Breast epithelium (tissue), 4 donors: ENCODE data around the gene BNC2. TPM values are rescaled to one million over a fixed set of nuclear protein-coding genes. Genes with fewer than 3 reads are reported as not detected.

Experiments
- DNase-seq, 2 donors: peaks; one replicate each; pipeline ENCODE4 v3.0.0-alpha.2; 2019; ENCODE audit warnings: low spot score in 2 of 2
- H3K27ac ChIP-seq, 2 donors: fragments of 200-600 bp; sonication (generic) in 1 of 2; one replicate each; pipeline ENCODE4 v1.5.1; 2016 to 2019; ENCODE audit warnings: mild to moderate bottlenecking in 1 of 2
- H3K27me3 ChIP-seq, 2 donors: fragments of 200-600 bp; sonication (generic) in 1 of 2; one replicate each; pipeline versions ENCODE4 v1.5.1 to v1.6.0; 2017 to 2019; ENCODE audit warnings: control low read depth in 1 of 2, mild to moderate bottlenecking in 1 of 2
- H3K36me3 ChIP-seq: fragments of 200-600 bp; one replicate; pipeline ENCODE4 v1.5.1; 2019
- H3K4me1 ChIP-seq, 2 donors: fragments of 200-600 bp; sonication (generic); one replicate each; pipeline ENCODE4 v1.5.1; 2016 to 2019; ENCODE audit warnings: control low read depth in 1 of 2
- H3K4me3 ChIP-seq, 3 donors: fragments of 200-600 bp; sonication (generic); 1 replicate in 2 of 3; 2 replicates in 1 of 3; pipeline ENCODE4 v1.5.1; 2016 to 2019; ENCODE audit warnings: mild to moderate bottlenecking in 3 of 3, moderate library complexity in 2 of 3
- H3K9me3 ChIP-seq, 2 donors: fragments of 200-600 bp; sonication (generic) in 1 of 2; one replicate each; pipeline ENCODE4 v1.5.1; 2016 to 2019; ENCODE audit warnings: control low read depth in 1 of 2
- CTCF ChIP-seq, 3 donors: fragments of 450-650 bp; IDR thresholded peaks; one replicate each; pipeline ENCODE4 v1.5.1; 2016 to 2017; ENCODE audit warnings: antibody characterized with exemption in 3 of 3, mild to moderate bottlenecking in 3 of 3, moderate library complexity in 3 of 3
- POLR2A ChIP-seq: fragments of 450-650 bp; IDR thresholded peaks from one replicate; pipeline ENCODE4 v1.6.1; 2016; ENCODE audit warnings: antibody characterized with exemption, mild to moderate bottlenecking, moderate library complexity
- POLR2AphosphoS5 ChIP-seq, 3 donors: sonication (generic); formaldehyde crosslinking; IDR thresholded peaks; one replicate each; pipeline ENCODE4 v1.6.1; 2017; ENCODE audit warnings: antibody characterized with exemption in 3 of 3
- intact Hi-C: fragments of 100-400 bp; cut with DNase I; formaldehyde crosslinking; loops from one replicate; pipeline ENCODE4 v1.15.1; 2023; ENCODE audit warnings: low total_unique reads
- total RNA-seq, 3 donors: library from RNA; depleted of rRNA; stranded (reverse); fragments of >200 nt; gene quantifications; one replicate each; pipeline ENCODE4 v1.1.0, GENCODE V29; 2016

Gene BNC2
- total RNA-seq, 3 donors from 2014 or later = 15.8 to 21.1 (median 17.0) TPM

DNA sequence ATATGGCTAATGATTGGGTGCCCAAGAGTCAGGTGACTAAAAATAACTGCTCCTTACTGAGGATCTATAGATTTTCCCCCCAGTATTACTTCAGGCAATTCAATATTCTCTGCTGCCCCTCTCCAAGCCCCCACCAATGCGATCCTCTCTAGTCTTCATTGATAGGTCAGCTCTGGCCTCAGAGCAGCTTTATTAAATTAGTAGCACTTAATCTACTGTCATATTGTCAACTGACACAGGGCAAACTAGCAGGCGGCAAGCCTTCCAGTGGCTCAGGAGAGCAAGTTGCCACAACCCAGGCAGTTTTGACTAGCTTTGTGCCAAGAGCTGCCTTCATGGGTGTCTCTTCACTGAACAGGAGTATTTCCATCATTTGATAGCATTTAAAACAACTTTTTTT lies 462.9 kb downstream of the BNC2 start:
- H3K9me3 ChIP-seq = no peaks in the 10 kb centered on the region
- H3K27me3 ChIP-seq = no peaks in the 10 kb centered on the region
- no peaks in the 10 kb centered on the region for H3K4me1 ChIP-seq
- intact Hi-C loops = no loop called here
- no peak for DNase-seq
- H3K27ac ChIP-seq = no peak overlapping the region
- H3K4me3 ChIP-seq = no peak overlapping the region
- H3K36me3 ChIP-seq = no peaks in the 10 kb centered on the region
- TF ChIP-seq POLR2A (no peak), CTCF (IDR thresholded peaks at IDR 0.05) (no peak), POLR2AphosphoS5 (IDR thresholded peaks at IDR 0.05) (no peak)

DNA sequence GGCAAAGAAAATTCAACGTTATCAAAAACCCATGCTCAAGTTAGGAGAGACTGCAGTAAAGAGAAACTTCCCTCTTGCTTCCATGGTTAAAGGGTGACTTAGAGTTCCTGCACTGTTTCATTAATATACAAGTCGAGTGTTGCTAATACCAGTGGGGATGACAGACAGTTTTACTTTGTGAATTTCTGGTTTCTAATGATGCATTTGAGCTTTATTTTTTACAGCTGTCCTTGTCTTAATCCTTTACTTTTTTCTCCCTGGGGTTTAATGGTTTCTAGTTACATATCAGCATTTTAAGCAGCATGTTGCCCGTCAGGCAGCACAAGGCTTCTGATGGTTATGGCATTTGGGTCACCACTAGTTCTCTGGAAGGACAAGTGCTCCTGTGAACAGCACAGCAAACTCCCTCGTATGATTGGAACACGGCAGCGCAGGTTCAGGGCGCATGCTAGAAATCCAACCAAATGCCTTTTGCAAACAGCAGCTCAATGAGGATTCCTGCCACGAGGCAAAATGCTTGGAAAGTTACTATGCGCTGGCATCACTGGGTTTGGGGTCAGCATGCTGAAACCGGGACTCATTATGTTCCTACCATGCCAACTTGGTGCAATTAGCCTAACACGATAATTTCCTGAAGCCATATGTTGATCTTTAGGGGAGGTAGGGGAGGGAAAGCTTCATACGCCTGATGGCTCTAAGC lies 463.8 kb downstream of the BNC2 start:
- intact Hi-C loops = no loop called here
- no peaks in the 10 kb centered on the region for H3K9me3 ChIP-seq
- H3K36me3 ChIP-seq = no peaks in the 10 kb centered on the region
- no peak overlapping the region for H3K4me3 ChIP-seq
- H3K4me1 ChIP-seq = no peaks in the 10 kb centered on the region
- TF ChIP-seq POLR2A = no peak
- no peak for TF ChIP-seq CTCF (IDR thresholded peaks at IDR 0.05)
- TF ChIP-seq POLR2AphosphoS5 (IDR thresholded peaks at IDR 0.05) = no peak
- H3K27me3 ChIP-seq = no peaks in the 10 kb centered on the region
- DNase-seq = no peak
- no peak overlapping the region for H3K27ac ChIP-seq

- no peak for TF ChIP-seq POLR2AphosphoS5 (IDR thresholded peaks at IDR 0.05)
- no peak for TF ChIP-seq CTCF (IDR thresholded peaks at IDR 0.05)
- no peak for TF ChIP-seq POLR2A
- Histone ChIP-seq H3K27me3 (no peaks in the 10 kb centered on the region), H3K4me1 (no peaks in the 10 kb centered on the region), H3K4me3 (no peak overlapping the region), H3K9me3 (no peaks in the 10 kb centered on the region), H3K27ac (no peak overlapping the region), H3K36me3 (no peaks in the 10 kb centered on the region)
- intact Hi-C loops = no loop called here
- no peak for DNase-seq
These were observed 465.0 kb downstream of the BNC2 start for GRCh38 chr9:16405421-16405820.

- no peaks in the 10 kb centered on the region for H3K36me3 ChIP-seq
- no peak for DNase-seq
- no peaks in the 10 kb centered on the region for H3K4me1 ChIP-seq
- no peak overlapping the region for H3K27ac ChIP-seq
- TF ChIP-seq POLR2AphosphoS5 (IDR thresholded peaks at IDR 0.05) (no peak), CTCF (IDR thresholded peaks at IDR 0.05) (no peak), POLR2A (no peak)
- H3K27me3 ChIP-seq = no peaks in the 10 kb centered on the region
- intact Hi-C loops = no loop called here
- H3K9me3 ChIP-seq = no peaks in the 10 kb centered on the region
- H3K4me3 ChIP-seq = no peak overlapping the region
These were observed 468.8 kb downstream of the BNC2 start for GRCh38 chr9:16401701-16402100.

- no peaks in the 10 kb centered on the region for H3K4me1 ChIP-seq
- no peaks in the 10 kb centered on the region for H3K27me3 ChIP-seq
- DNase-seq = no peak
- H3K9me3 ChIP-seq = peaks cover 0 to 1% of the 10 kb centered on the region in 2 donors
- intact Hi-C loops = no loop called here
- no peak overlapping the region for H3K27ac ChIP-seq
- H3K36me3 ChIP-seq = no peaks in the 10 kb centered on the region
- TF ChIP-seq CTCF (IDR thresholded peaks at IDR 0.05) (no peak), POLR2AphosphoS5 (IDR thresholded peaks at IDR 0.05) (no peak), POLR2A (no peak)
- H3K4me3 ChIP-seq = no peak overlapping the region
These were observed 471.8 kb downstream of the BNC2 start for GRCh38 chr9:16398691-16399090.
